Kidney epithelial cell (primary cell): Measurements from ENCODE around the gene MCU. TPM values are rescaled to one million over a fixed set of nuclear protein-coding genes. Genes with fewer than 3 reads are reported as not detected.

Source experiments
- DNase-seq: peaks from one replicate; pipeline ENCODE4 v3.0.0-alpha.2; 2010; ENCODE audit warnings: low read depth
- H3K27me3 ChIP-seq: 2 replicates; pipeline ENCODE4 v1.6.0; 2011; ENCODE audit warnings: low read length; ENCODE audit not compliant: control insufficient read depth, insufficient read depth
- H3K36me3 ChIP-seq: 2 replicates; pipeline ENCODE4 v1.5.1; 2011; ENCODE audit warnings: low read length; ENCODE audit not compliant: control insufficient read depth, insufficient read depth
- H3K4me3 ChIP-seq: 2 replicates; pipeline ENCODE4 v1.5.1; 2011; ENCODE audit warnings: low read depth, mild to moderate bottlenecking, control low read depth, low read length
- CTCF ChIP-seq: IDR thresholded peaks from 2 replicates; pipeline ENCODE4 v1.5.1; 2011; ENCODE audit warnings: mild to moderate bottlenecking, moderate library complexity, low read length, control low read depth, inconsistent platforms; ENCODE audit not compliant: insufficient read depth, poor library complexity, severe bottlenecking
- total RNA-seq: library from RNA; depleted of rRNA; stranded (reverse); fragments of >200 nt; gene quantifications from 2 replicates; pipeline ENCODE4 v1.2.3, GENCODE V29; 2015

Gene MCU
- total RNA-seq, 1 donor from 2014 or later: 15.4 TPM

DNA sequence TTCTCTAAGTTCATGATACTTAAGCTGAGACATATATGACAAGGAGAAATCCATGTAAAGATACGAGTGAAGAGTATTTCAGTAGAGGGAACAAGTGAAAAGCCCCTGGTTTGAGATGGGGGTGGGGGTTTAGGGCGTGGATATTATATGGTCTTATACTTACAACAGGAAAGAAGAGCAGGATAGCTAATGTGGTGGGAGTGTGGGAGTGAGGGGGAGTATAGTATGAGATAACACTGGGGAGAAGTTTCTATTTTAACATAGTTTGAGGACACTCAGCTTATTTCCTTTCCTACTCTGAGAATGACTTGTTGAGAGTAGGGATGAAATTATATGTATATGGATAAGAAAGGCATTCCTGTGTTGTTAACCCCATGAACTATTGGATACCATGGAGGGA, 36.5 kb downstream of the MCU start:
- TF ChIP-seq CTCF: no peak
- DNase-seq: no peak
- H3K27me3 ChIP-seq: no peaks in the 10 kb centered on the region
- no peak overlapping the region for H3K4me3 ChIP-seq
- H3K36me3 ChIP-seq: no peaks in the 10 kb centered on the region

DNA sequence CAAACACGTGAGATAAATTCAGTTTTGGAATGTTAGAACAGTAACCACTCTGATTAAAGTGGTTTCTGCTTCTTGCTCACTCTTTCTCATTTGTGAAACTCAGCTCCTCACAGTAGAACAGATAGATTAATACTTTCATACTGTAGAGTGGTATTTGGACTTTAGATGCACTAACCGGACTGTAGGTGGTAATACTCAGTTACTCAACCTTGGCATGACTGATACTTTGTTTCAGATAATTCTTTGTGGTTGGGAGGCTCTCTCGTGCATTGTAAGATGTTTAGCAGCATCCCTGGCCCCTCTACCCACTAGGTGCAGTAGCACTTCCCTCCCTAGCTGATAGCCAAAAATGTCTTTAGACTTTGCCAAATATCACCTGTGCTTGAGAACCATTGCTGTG, 37.6 kb downstream of the MCU start:
- H3K27me3 ChIP-seq: no peaks in the 10 kb centered on the region
- TF ChIP-seq CTCF: no peak
- DNase-seq: no peak

DNA sequence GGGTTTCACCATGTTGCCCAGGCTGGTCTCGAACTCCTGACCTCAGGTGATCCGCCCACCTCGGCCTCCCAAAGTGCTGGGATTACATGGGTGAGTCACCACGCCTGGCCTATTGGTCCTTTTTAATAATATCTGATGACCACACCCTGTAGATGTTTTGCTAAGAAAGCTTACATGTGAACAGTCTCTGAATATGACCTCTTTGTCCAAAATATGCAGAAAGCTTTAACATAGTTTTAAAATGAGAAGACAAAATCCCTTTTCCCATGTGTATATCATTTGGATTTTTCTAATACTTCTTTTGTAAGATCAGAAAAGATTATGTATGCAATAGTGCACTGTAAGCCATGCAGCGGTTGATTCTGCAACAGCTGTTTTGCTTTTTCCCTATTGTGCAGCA, 38.5 kb downstream of the MCU start:
- TF ChIP-seq CTCF: no peak
- DNase-seq: no peak
- Histone ChIP-seq H3K36me3 (no peaks in the 10 kb centered on the region), H3K4me3 (no peak overlapping the region), H3K27me3 (no peaks in the 10 kb centered on the region)

More for the DNA sequence above, 37.6 kb downstream of the MCU start:
- Histone ChIP-seq H3K4me3 (no peak overlapping the region), H3K36me3 (no peaks in the 10 kb centered on the region)

DNA sequence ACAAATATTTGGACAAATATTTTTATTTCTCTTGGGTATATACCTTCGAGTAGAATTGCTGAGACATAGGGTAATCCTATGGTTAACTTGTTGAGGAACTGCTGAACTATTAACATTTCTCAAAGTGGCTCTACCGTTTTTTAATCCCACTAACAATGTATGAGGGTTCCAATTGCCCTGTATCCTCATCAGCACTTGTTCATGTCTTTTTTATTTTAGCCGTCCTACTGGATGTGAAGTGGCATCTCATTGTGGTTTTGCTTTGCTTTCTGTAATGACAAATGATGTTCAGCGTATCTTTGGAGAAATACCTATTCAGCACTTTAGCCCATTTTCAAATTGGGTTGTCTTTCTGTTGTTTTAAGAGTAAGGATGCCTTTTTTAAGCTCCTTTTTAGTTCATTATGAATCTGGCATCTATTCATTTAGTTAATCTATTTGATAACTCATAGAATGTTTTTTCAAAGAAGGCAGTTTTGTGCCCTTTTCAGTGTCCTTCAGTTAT, 40.0 kb downstream of the MCU start:
- no peak for TF ChIP-seq CTCF
- H3K36me3 ChIP-seq: no peaks in the 10 kb centered on the region
- no peaks in the 10 kb centered on the region for H3K27me3 ChIP-seq
- no peak for DNase-seq
- no peak overlapping the region for H3K4me3 ChIP-seq

DNA sequence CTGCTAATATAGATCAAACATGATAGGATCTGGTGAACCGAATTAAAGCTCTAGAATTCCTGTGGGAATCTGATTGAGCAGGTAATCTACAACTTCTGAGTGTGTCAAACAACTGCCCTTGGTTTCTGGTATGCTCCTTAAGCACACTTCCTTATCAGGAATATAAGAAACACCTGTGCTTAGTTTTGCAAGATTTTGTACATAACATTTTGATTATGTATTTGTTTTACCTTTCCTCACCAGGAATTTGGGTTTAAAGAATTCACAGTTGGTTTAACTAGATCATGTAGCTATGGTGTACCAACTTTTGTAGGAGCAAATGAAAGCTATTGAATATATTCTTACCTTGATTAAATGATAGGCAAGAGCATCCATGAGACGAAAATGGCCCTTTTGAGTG, 40.6 kb downstream of the MCU start:
- Histone ChIP-seq H3K36me3 (no peaks in the 10 kb centered on the region), H3K27me3 (no peaks in the 10 kb centered on the region), H3K4me3 (no peak overlapping the region)
- TF ChIP-seq CTCF: no peak
- DNase-seq: no peak

- no peak for TF ChIP-seq CTCF
Observed at GRCh38 chr10:72733989-72734388, 42.0 kb downstream of the MCU start.

More at GRCh38 chr10:72733989-72734388, 42.0 kb downstream of the MCU start:
- Histone ChIP-seq H3K36me3 (no peaks in the 10 kb centered on the region), H3K4me3 (no peak overlapping the region), H3K27me3 (no peaks in the 10 kb centered on the region)
- no peak for DNase-seq
